Measurements from ENCODE around the gene SUPT5H. TPM values are rescaled to one million over a fixed set of nuclear protein-coding genes. Genes with fewer than 3 reads are reported as not detected.

SUPT5H gene
- total and polyA plus RNA-seq, 4 donors: 55.1 to 127 (median 87.9) TPM

- WGBS, 2 donors: 95 to 96% methylated on average over 4 of the region's 4 CpGs
- Histone ChIP-seq H3K9me3 (ENCODE audit: control insufficient read depth in 4 of 4, insufficient read depth in 3 of 4, low read length in 3 of 4) (no peaks in the 10 kb centered on the region), H3K27ac (ENCODE audit: low read depth in 1 of 2, low read length in 1 of 2) (peak overlapping the region in 1 of 2 donors; percentile 57), H3K4me3 (no peak overlapping the region), H3K9ac (ENCODE audit: insufficient read depth in 1 of 2, low read length in 2 of 2) (no peak overlapping the region), H3K4me1 (ENCODE audit: control insufficient read depth in 5 of 5, insufficient read depth in 5 of 5, low read length in 5 of 5) (peaks cover 0 to 29% (median 12%) of the 10 kb centered on the region in 5 donors), H3K36me3 (ENCODE audit: control insufficient read depth in 4 of 4, insufficient read depth in 4 of 4, low read length in 4 of 4) (peaks cover 0 to 10% (median 5%) of the 10 kb centered on the region in 4 donors), H3K27me3 (ENCODE audit: control insufficient read depth in 3 of 3, insufficient read depth in 3 of 3, low read length in 2 of 3) (no peaks in the 10 kb centered on the region)
- no peak for DNase-seq
- no peak for ATAC-seq (ENCODE audit: insufficient read depth, low FRiP score)
- TF ChIP-seq, protein P1, sequence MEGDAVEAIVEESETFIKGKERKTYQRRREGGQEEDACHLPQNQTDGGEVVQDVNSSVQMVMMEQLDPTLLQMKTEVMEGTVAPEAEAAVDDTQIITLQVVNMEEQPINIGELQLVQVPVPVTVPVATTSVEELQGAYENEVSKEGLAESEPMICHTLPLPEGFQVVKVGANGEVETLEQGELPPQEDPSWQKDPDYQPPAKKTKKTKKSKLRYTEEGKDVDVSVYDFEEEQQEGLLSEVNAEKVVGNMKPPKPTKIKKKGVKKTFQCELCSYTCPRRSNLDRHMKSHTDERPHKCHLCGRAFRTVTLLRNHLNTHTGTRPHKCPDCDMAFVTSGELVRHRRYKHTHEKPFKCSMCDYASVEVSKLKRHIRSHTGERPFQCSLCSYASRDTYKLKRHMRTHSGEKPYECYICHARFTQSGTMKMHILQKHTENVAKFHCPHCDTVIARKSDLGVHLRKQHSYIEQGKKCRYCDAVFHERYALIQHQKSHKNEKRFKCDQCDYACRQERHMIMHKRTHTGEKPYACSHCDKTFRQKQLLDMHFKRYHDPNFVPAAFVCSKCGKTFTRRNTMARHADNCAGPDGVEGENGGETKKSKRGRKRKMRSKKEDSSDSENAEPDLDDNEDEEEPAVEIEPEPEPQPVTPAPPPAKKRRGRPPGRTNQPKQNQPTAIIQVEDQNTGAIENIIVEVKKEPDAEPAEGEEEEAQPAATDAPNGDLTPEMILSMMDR (IDR thresholded peaks at IDR 0.05; ENCODE audit: control extremely low read depth, extremely low read depth): no peak
Measured at GRCh38 chr19:39399668-39400050, 45.7 kb upstream of the SUPT5H start.

DNA sequence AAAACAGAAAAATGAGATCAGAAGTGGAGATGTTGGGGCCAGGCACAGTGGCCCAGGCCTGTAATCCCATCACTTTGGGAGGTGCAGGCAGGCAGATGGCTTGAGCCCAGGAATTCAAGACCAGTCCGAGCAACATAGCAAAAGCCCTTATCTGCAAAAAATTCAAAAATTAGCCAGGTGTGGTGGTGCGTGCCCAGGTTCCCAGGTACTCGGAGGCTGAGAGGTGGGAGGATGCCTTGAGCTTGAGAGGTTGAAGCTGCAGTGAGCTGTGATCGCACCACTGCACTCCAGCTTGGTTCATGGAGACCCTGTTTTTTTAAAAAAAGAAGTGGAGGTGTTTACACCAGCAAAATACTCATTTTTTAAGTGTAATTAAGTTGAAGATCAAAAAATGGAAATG lies 45.3 kb upstream of the SUPT5H start:
- Histone ChIP-seq H3K9ac (ENCODE audit: insufficient read depth in 1 of 2, low read length in 2 of 2) (no peak overlapping the region), H3K27ac (ENCODE audit: low read depth in 1 of 2, low read length in 1 of 2) (peak overlapping the region in 1 of 2 donors; percentile 57), H3K9me3 (ENCODE audit: control insufficient read depth in 4 of 4, insufficient read depth in 3 of 4, low read length in 3 of 4) (no peaks in the 10 kb centered on the region), H3K4me1 (ENCODE audit: control insufficient read depth in 5 of 5, insufficient read depth in 5 of 5, low read length in 5 of 5) (peaks cover 0 to 29% (median 12%) of the 10 kb centered on the region in 5 donors), H3K4me3 (no peak overlapping the region), H3K36me3 (ENCODE audit: control insufficient read depth in 4 of 4, insufficient read depth in 4 of 4, low read length in 4 of 4) (peaks cover 0 to 10% (median 4%) of the 10 kb centered on the region in 4 donors), H3K27me3 (ENCODE audit: control insufficient read depth in 3 of 3, insufficient read depth in 3 of 3, low read length in 2 of 3) (no peaks in the 10 kb centered on the region)
- TF ChIP-seq, protein P1 (IDR thresholded peaks at IDR 0.05; ENCODE audit: control extremely low read depth, extremely low read depth): no peak
- ATAC-seq (ENCODE audit: insufficient read depth, low FRiP score) (no peak), DNase-seq (no peak)
- WGBS, 2 donors: 80 to 89% methylated on average over 4 of the region's 4 CpGs

GRCh38 chr19:39401070-39401548 lies 44.3 kb upstream of the SUPT5H start:
- Histone ChIP-seq H3K4me3 (no peak overlapping the region), H3K27me3 (ENCODE audit: control insufficient read depth in 3 of 3, insufficient read depth in 3 of 3, low read length in 2 of 3) (no peaks in the 10 kb centered on the region), H3K9ac (ENCODE audit: insufficient read depth in 1 of 2, low read length in 2 of 2) (no peak overlapping the region), H3K9me3 (ENCODE audit: control insufficient read depth in 4 of 4, insufficient read depth in 3 of 4, low read length in 3 of 4) (no peaks in the 10 kb centered on the region), H3K27ac (ENCODE audit: low read depth in 1 of 2, low read length in 1 of 2) (peak overlapping the region; percentile 93 to 100), H3K4me1 (ENCODE audit: control insufficient read depth in 5 of 5, insufficient read depth in 5 of 5, low read length in 5 of 5) (peaks cover 0 to 32% (median 13%) of the 10 kb centered on the region in 5 donors), H3K36me3 (ENCODE audit: control insufficient read depth in 4 of 4, insufficient read depth in 4 of 4, low read length in 4 of 4) (peaks cover 0 to 10% (median 0%) of the 10 kb centered on the region in 4 donors)
- TF ChIP-seq, protein P1 (IDR thresholded peaks at IDR 0.05; ENCODE audit: control extremely low read depth, extremely low read depth): no peak
- ATAC-seq (ENCODE audit: insufficient read depth, low FRiP score) (no peak), DNase-seq (no peak)
- 60 to 68% methylated on average over 4 of the region's 4 CpGs for WGBS, 2 donors
